Neuronal stem cell (in vitro differentiated cells): ENCODE data around the gene ZEB2.

ENCODE experiments used
- DNase-seq: peaks from one replicate; pipeline ENCODE4 v3.0.0-alpha.2; 2013; ENCODE audit warnings: low spot score
- H2AFZ ChIP-seq: one replicate; pipeline ENCODE4 v1.6.1; 2013; ENCODE audit warnings: mild to moderate bottlenecking, low read length, inconsistent platforms
- H2AK5ac ChIP-seq: 2 replicates; pipeline ENCODE4 v1.6.1; 2013; ENCODE audit warnings: low read depth, mild to moderate bottlenecking, inconsistent platforms, low read length, moderate library complexity, mixed read lengths
- H2BK120ac ChIP-seq: 2 replicates; pipeline ENCODE4 v1.6.1; 2013; ENCODE audit warnings: low read depth, mild to moderate bottlenecking, inconsistent platforms, low read length, moderate library complexity, mixed read lengths
- H2BK12ac ChIP-seq: one replicate; pipeline ENCODE4 v1.6.1; 2013; ENCODE audit warnings: low read length, inconsistent platforms
- H2BK15ac ChIP-seq: 2 replicates; pipeline ENCODE4 v1.6.1; 2013; ENCODE audit warnings: mild to moderate bottlenecking, low read length, inconsistent platforms, mixed read lengths
- H2BK5ac ChIP-seq: one replicate; pipeline ENCODE4 v1.6.1; 2013; ENCODE audit warnings: inconsistent platforms, mild to moderate bottlenecking, low read length, moderate library complexity
- H3K14ac ChIP-seq: one replicate; pipeline ENCODE4 v1.6.1; 2013; ENCODE audit warnings: low read length, inconsistent platforms
- H3K18ac ChIP-seq: 2 replicates; pipeline ENCODE4 v1.6.1; 2013; ENCODE audit warnings: low read length, inconsistent platforms
- H3K23ac ChIP-seq: 2 replicates; pipeline ENCODE4 v1.6.1; 2013; ENCODE audit warnings: low read depth, mild to moderate bottlenecking, mixed read lengths, low read length, inconsistent platforms; ENCODE audit not compliant: poor library complexity
- H3K27ac ChIP-seq: replicated peaks from 3 replicates; pipeline ENCODE4 v1.5.1; 2013; ENCODE audit warnings: low read length, inconsistent platforms
- H3K27me3 ChIP-seq, 3 experiments: 2 replicates each; pipeline ENCODE4 v1.6.1; 2013; ENCODE audit warnings: low read length in 3 of 3, mild to moderate bottlenecking in 2 of 3, inconsistent platforms in 1 of 3, low read depth in 1 of 3, mixed read lengths in 1 of 3, moderate library complexity in 1 of 3; ENCODE audit not compliant: control insufficient read depth in 3 of 3, insufficient read depth in 3 of 3
- H3K36me3 ChIP-seq, 2 donors: replicated peaks in 1 of 2; 2 replicates each; pipeline ENCODE4 v1.6.1; 2013; ENCODE audit warnings: low read length in 2 of 2; ENCODE audit not compliant: control insufficient read depth in 2 of 2, insufficient read depth in 2 of 2
- H3K4ac ChIP-seq: 2 replicates; pipeline ENCODE4 v1.6.1; 2013; ENCODE audit warnings: inconsistent platforms, mild to moderate bottlenecking, low read length, moderate library complexity
- H3K4me1 ChIP-seq, 2 donors: 1 replicate in 1 of 2; 2 replicates in 1 of 2; pipeline ENCODE4 v1.6.1; 2013; ENCODE audit warnings: low read length in 2 of 2, low read depth in 1 of 2; ENCODE audit not compliant: control insufficient read depth in 2 of 2, insufficient read depth in 1 of 2
- H3K4me2 ChIP-seq: one replicate; pipeline ENCODE4 v1.6.1; 2013; ENCODE audit warnings: mild to moderate bottlenecking, low read length, inconsistent platforms; ENCODE audit not compliant: insufficient read depth, poor library complexity, severe bottlenecking
- H3K4me3 ChIP-seq, 2 donors: 2 replicates each; pipeline ENCODE4 v1.5.1; 2013; ENCODE audit warnings: low read length in 2 of 2, mild to moderate bottlenecking in 2 of 2, inconsistent platforms in 1 of 2, moderate library complexity in 1 of 2
- H3K79me1 ChIP-seq: one replicate; pipeline ENCODE4 v1.6.1; 2013; ENCODE audit warnings: low read depth, mild to moderate bottlenecking, inconsistent platforms, low read length, moderate library complexity
- H3K9ac ChIP-seq: one replicate; pipeline ENCODE4 v1.6.1; 2013; ENCODE audit warnings: mild to moderate bottlenecking, low read depth, low read length, inconsistent platforms; ENCODE audit not compliant: poor library complexity
- H3K9me3 ChIP-seq, 2 donors: replicated peaks in 1 of 2; 2 replicates each; pipeline versions ENCODE3 to v1.6.1; 2013; ENCODE audit warnings: low read length in 2 of 2, mild to moderate bottlenecking in 2 of 2, inconsistent platforms in 1 of 2, low read depth in 1 of 2, mixed read lengths in 1 of 2, moderate library complexity in 1 of 2; ENCODE audit not compliant: control insufficient read depth in 2 of 2, insufficient read depth in 1 of 2
- H4K8ac ChIP-seq: one replicate; pipeline ENCODE4 v1.6.1; 2013; ENCODE audit warnings: low read depth, mild to moderate bottlenecking, inconsistent platforms, low read length, moderate library complexity
- H4K91ac ChIP-seq: one replicate; pipeline ENCODE4 v1.6.1; 2013; ENCODE audit warnings: low read length, low read depth, mild to moderate bottlenecking, inconsistent platforms; ENCODE audit not compliant: poor library complexity
- WGBS, 2 donors: extraction: QIAGEN DNeasy Blood & Tissue Kit; methylation state at CpG; one replicate each; pipeline ENCODE4 v1.1.7; 2013; ENCODE audit warnings: missing lambda C conversion rate in 2 of 2, mixed read lengths in 1 of 2; ENCODE audit not compliant: insufficient read length in 2 of 2, insufficient replicate concordance in 1 of 2; ENCODE audit errors: extremely low coverage in 2 of 2; 5-methylcytosine and 5-hydroxymethylcytosine counted together

ZEB2 gene

GRCh38 chr2:144343145-144343544, 176.8 kb downstream of the ZEB2 start:
- no peak overlapping the region for H3K23ac ChIP-seq
- no peak overlapping the region for H2AK5ac ChIP-seq
- H3K27me3 ChIP-seq, result no peaks in the 10 kb centered on the region
- no peaks in the 10 kb centered on the region for H3K36me3 ChIP-seq
- no peak overlapping the region for H2BK5ac ChIP-seq
- H2BK120ac ChIP-seq, result no peak overlapping the region
- no peak overlapping the region for H3K4me2 ChIP-seq
- H3K4ac ChIP-seq, result no peak overlapping the region
- no peak overlapping the region for H2BK15ac ChIP-seq
- no peak overlapping the region for H3K27ac ChIP-seq
- H4K91ac ChIP-seq, result no peak overlapping the region
- H3K4me1 ChIP-seq, result peaks cover 0 to 3% of the 10 kb centered on the region in 2 donors
- DNase-seq, result no peak
- no peak overlapping the region for H3K4me3 ChIP-seq
- no peak overlapping the region for H2AFZ ChIP-seq
- no peak overlapping the region for H2BK12ac ChIP-seq
- WGBS, 2 donors, result no CpG with 5 or more reads among the region's 1 CpG
- H3K9me3 ChIP-seq, result no peaks in the 10 kb centered on the region
- H3K9ac ChIP-seq, result no peak overlapping the region
- H3K79me1 ChIP-seq, result no peaks in the 10 kb centered on the region
- H3K14ac ChIP-seq, result no peak overlapping the region
- H4K8ac ChIP-seq, result no peak overlapping the region
- no peak overlapping the region for H3K18ac ChIP-seq

- H2BK5ac ChIP-seq, result no peak overlapping the region
- no peak overlapping the region for H3K23ac ChIP-seq
- H2BK12ac ChIP-seq, result no peak overlapping the region
- H3K18ac ChIP-seq, result no peak overlapping the region
- H4K91ac ChIP-seq, result no peak overlapping the region
- H2BK120ac ChIP-seq, result no peak overlapping the region
- no peak overlapping the region for H2BK15ac ChIP-seq
- no peak overlapping the region for H3K27ac ChIP-seq
- no peak overlapping the region for H2AK5ac ChIP-seq
- H3K4ac ChIP-seq, result no peak overlapping the region
- H3K36me3 ChIP-seq, result no peaks in the 10 kb centered on the region
- no CpG with 5 or more reads among the region's 1 CpG for WGBS, 2 donors
- no peak overlapping the region for H3K14ac ChIP-seq
- H3K9me3 ChIP-seq, result no peaks in the 10 kb centered on the region
- no peak overlapping the region for H3K4me3 ChIP-seq
- no peak overlapping the region for H3K9ac ChIP-seq
- no peak overlapping the region for H2AFZ ChIP-seq
- peaks cover 0 to 3% of the 10 kb centered on the region in 2 donors for H3K4me1 ChIP-seq
- H3K79me1 ChIP-seq, result no peaks in the 10 kb centered on the region
- H3K27me3 ChIP-seq, result no peaks in the 10 kb centered on the region
- no peak overlapping the region for H4K8ac ChIP-seq
- H3K4me2 ChIP-seq, result no peak overlapping the region
- no peak for DNase-seq
These were observed 178.4 kb downstream of the ZEB2 start for GRCh38 chr2:144341538-144341937.

GRCh38 chr2:144339048-144339447, 180.9 kb downstream of the ZEB2 start:
- Histone ChIP-seq H3K9ac (no peak overlapping the region), H3K27me3 (no peaks in the 10 kb centered on the region), H3K36me3 (no peaks in the 10 kb centered on the region), H3K18ac (no peak overlapping the region), H3K23ac (no peak overlapping the region), H3K79me1 (no peaks in the 10 kb centered on the region), H3K4ac (no peak overlapping the region), H3K27ac (no peak overlapping the region), H3K4me2 (no peak overlapping the region), H3K14ac (no peak overlapping the region), H2BK12ac (no peak overlapping the region), H4K91ac (no peak overlapping the region), H2BK5ac (no peak overlapping the region), H2AK5ac (no peak overlapping the region), H2BK15ac (no peak overlapping the region), H3K4me3 (no peak overlapping the region), H2AFZ (no peak overlapping the region), H2BK120ac (no peak overlapping the region), H3K4me1 (peaks cover 0 to 3% of the 10 kb centered on the region in 2 donors), H3K9me3 (no peaks in the 10 kb centered on the region), H4K8ac (no peak overlapping the region)
- WGBS, 2 donors, result no CpG with 5 or more reads among the region's 2 CpGs
- DNase-seq, result no peak

GRCh38 chr2:144334551-144334950, 185.4 kb downstream of the ZEB2 start:
- H3K9me3 ChIP-seq, result peaks cover 0 to 4% of the 10 kb centered on the region in 2 donors
- H4K8ac ChIP-seq, result no peak overlapping the region
- DNase-seq, result no peak
- no peak overlapping the region for H3K27ac ChIP-seq
- H3K14ac ChIP-seq, result no peak overlapping the region
- no peaks in the 10 kb centered on the region for H3K27me3 ChIP-seq
- no peak overlapping the region for H2BK15ac ChIP-seq
- H2BK12ac ChIP-seq, result no peak overlapping the region
- peaks cover 10 to 11% of the 10 kb centered on the region in 2 donors for H3K4me1 ChIP-seq
- no peak overlapping the region for H2BK5ac ChIP-seq
- WGBS, 2 donors, result no CpG with 5 or more reads among the region's 4 CpGs
- no peak overlapping the region for H2AFZ ChIP-seq
- no peak overlapping the region for H2BK120ac ChIP-seq
- no peak overlapping the region for H2AK5ac ChIP-seq
- no peak overlapping the region for H3K23ac ChIP-seq
- no peak overlapping the region for H3K9ac ChIP-seq
- no peak overlapping the region for H3K18ac ChIP-seq
- H4K91ac ChIP-seq, result no peak overlapping the region
- H3K4ac ChIP-seq, result no peak overlapping the region
- no peaks in the 10 kb centered on the region for H3K79me1 ChIP-seq
- no peak overlapping the region for H3K4me2 ChIP-seq
- no peak overlapping the region for H3K4me3 ChIP-seq
- no peaks in the 10 kb centered on the region for H3K36me3 ChIP-seq
